Measurements from ENCODE around the gene ABITRAM.
"Not testable (repeated sequence)": the region's sequence is repeated elsewhere in the genome, so short reads cannot be mapped to it uniquely, and the experiment has no call there.

The ABITRAM gene

GRCh38 chr9:108934323-108934893 is at the start of gene ABITRAM:
ABITRAM (plus strand) TSS chr9:108934400; CDS start chr9:108934487, 87 bp downstream.
- intact Hi-C loops (cut with DNase I) = loop anchor here (1.0 kb wide), 2 partner anchors 78 to 185 kb away; partner anchors contain the start of gene TMEM245

GRCh38 chr9:108884701-108885100 is 49.5 kb upstream of the ABITRAM start:
- intact Hi-C loops (cut with DNase I) = no loop called here
- no peak for DNase-seq

More at GRCh38 chr9:108934323-108934893, at the start of gene ABITRAM:
- peak; percentile 59 to 97 (median 74) for DNase-seq

- DNase-seq = no peak
- intact Hi-C loops (cut with DNase I) = no loop called here
Measured at GRCh38 chr9:108885643-108886348, 48.4 kb upstream of the ABITRAM start.

GRCh38 chr9:108886594-108887271 is 47.5 kb upstream of the ABITRAM start:
- intact Hi-C loops (cut with DNase I); DNase-seq: not testable (repeated sequence)

- no peak for DNase-seq
Measured at GRCh38 chr9:108889649-108890067, 44.5 kb upstream of the ABITRAM start.

GRCh38 chr9:108894225-108894997 is 39.8 kb upstream of the ABITRAM start:
- DNase-seq = no peak
- intact Hi-C loops (cut with DNase I) = no loop called here

More at GRCh38 chr9:108889649-108890067, 44.5 kb upstream of the ABITRAM start:
- intact Hi-C loops (cut with DNase I) = no loop called here

GRCh38 chr9:108897324-108898096 is 36.7 kb upstream of the ABITRAM start:
- intact Hi-C loops (cut with DNase I) = no loop called here
- DNase-seq = no peak

GRCh38 chr9:108899023-108899695 is 35.0 kb upstream of the ABITRAM start:
- intact Hi-C loops (cut with DNase I) = not testable (repeated sequence)

GRCh38 chr9:108900176-108900575 is 34.0 kb upstream of the ABITRAM start:
- intact Hi-C loops (cut with DNase I) = no loop called here
- no peak for DNase-seq

More at GRCh38 chr9:108899023-108899695, 35.0 kb upstream of the ABITRAM start:
- DNase-seq = not testable (repeated sequence)

GRCh38 chr9:108903420-108904103 is 30.6 kb upstream of the ABITRAM start:
- intact Hi-C loops (cut with DNase I) = no loop called here
- no peak for DNase-seq

- intact Hi-C loops (cut with DNase I) = no loop called here
Measured at GRCh38 chr9:108904161-108904560, 30.0 kb upstream of the ABITRAM start.

GRCh38 chr9:108905494-108905893 is 28.7 kb upstream of the ABITRAM start:
- intact Hi-C loops (cut with DNase I) = no loop called here
- DNase-seq = no peak

More at GRCh38 chr9:108904161-108904560, 30.0 kb upstream of the ABITRAM start:
- DNase-seq = no peak

- intact Hi-C loops (cut with DNase I) = no loop called here
- DNase-seq = no peak
Measured at GRCh38 chr9:108910402-108910801, 23.8 kb upstream of the ABITRAM start.

GRCh38 chr9:108910914-108911313 is 23.3 kb upstream of the ABITRAM start:
- no peak for DNase-seq
- intact Hi-C loops (cut with DNase I) = no loop called here

- intact Hi-C loops (cut with DNase I) = no loop called here
- DNase-seq = no peak
Measured at GRCh38 chr9:108911820-108912219, 22.4 kb upstream of the ABITRAM start.

- intact Hi-C loops (cut with DNase I) = no loop called here
- DNase-seq = no peak
Measured at GRCh38 chr9:108913391-108913790, 20.8 kb upstream of the ABITRAM start.

- intact Hi-C loops (cut with DNase I) = no loop called here
- DNase-seq = no peak
Measured at GRCh38 chr9:108919517-108919916, 14.7 kb upstream of the ABITRAM start.

GRCh38 chr9:108920401-108920800 is 13.8 kb upstream of the ABITRAM start:
- DNase-seq; intact Hi-C loops (cut with DNase I): not testable (repeated sequence)

GRCh38 chr9:108921200-108921599 is 13.0 kb upstream of the ABITRAM start:
- intact Hi-C loops (cut with DNase I) = no loop called here

More at GRCh38 chr9:108921200-108921599, 13.0 kb upstream of the ABITRAM start:
- DNase-seq = no peak

Measured in posterior cingulate gyrus (tissue), 11 donors.